Right cardiac atrium (tissue), 5 donors: ENCODE measurements around the gene PTTG1. TPM values are rescaled to one million over a fixed set of nuclear protein-coding genes. Genes with fewer than 3 reads are reported as not detected.

Experiments
- ATAC-seq, 2 donors: fragments of 200-7000 bp; cut with Tn5 transposase; one replicate each; pipeline versions ENCODE4 v1.8.0 to v1.9.1; 2020; ENCODE audit warnings: moderate library complexity in 2 of 2, mild to moderate bottlenecking in 1 of 2
- DNase-seq, 3 donors: peaks; one replicate each; pipeline ENCODE4 v3.0.0-alpha.2; 2020
- H3K27ac ChIP-seq: one replicate; pipeline ENCODE4 v1.5.1; 2013; ENCODE audit warnings: mild to moderate bottlenecking, low read length, control low read depth, moderate library complexity
- H3K27me3 ChIP-seq: one replicate; pipeline ENCODE4 v1.6.1; 2013; ENCODE audit not compliant: control insufficient read depth, insufficient read depth
- H3K4me1 ChIP-seq: one replicate; pipeline ENCODE4 v1.6.1; 2013; ENCODE audit warnings: low read length; ENCODE audit not compliant: control insufficient read depth, insufficient read depth
- H3K4me3 ChIP-seq: one replicate; pipeline ENCODE4 v1.5.1; 2013; ENCODE audit warnings: low read length, control low read depth
- H3K9me3 ChIP-seq: one replicate; pipeline ENCODE4 v1.6.1; 2013; ENCODE audit warnings: low read length; ENCODE audit not compliant: control insufficient read depth
- WGBS: extraction: QIAGEN DNeasy Blood & Tissue Kit; methylation state at CpG from one replicate; pipeline ENCODE4 v1.1.7; 2013; 5-methylcytosine and 5-hydroxymethylcytosine counted together
- intact Hi-C, 4 donors: fragments of 100-400 bp; cut with DNase I; formaldehyde crosslinking; loops; one replicate each; pipeline versions ENCODE4 v1.11.0 to v1.14.0; 2022 to 2023
- polyA plus RNA-seq: library from polyadenylated mRNA; stranded (reverse); fragments of 200-250 nt; gene quantifications from one replicate; pipeline ENCODE4 v1.2.3, GENCODE V29; 2013
- total RNA-seq, 4 donors: library from RNA; stranded (reverse); fragmentation: NEBNext Ultra II Directional; extraction: Animal tissue kit (Norgen Biotek cat#: 25700); gene quantifications; one replicate each; pipeline ENCODE4 v1.2.1, GENCODE V29; 2021
- donor health status: healthy with polysubstance abuse.
- donor health status: DM: no; HTN: yes; CAD: no.
- donor health status: DM: no; HTN: no; CAD: no.
- donor health status: DM: no; HTN: yes; CAD: no; lungs with severe emphysema.
- donor health status: DM: yes; HTN: yes; CAD: no.

Gene PTTG1
- total and polyA plus RNA-seq, 5 donors = 1.5 to 3.9 (median 2.6) TPM

- ATAC-seq (no peak), DNase-seq (no peak)
- no peak overlapping the region for H3K27ac ChIP-seq
- WGBS = 79% methylated on average over 1 of the region's 1 CpG
- H3K27me3 ChIP-seq = no peaks in the 10 kb centered on the region
- H3K4me3 ChIP-seq = no peak overlapping the region
- intact Hi-C loops = no loop called here
- H3K9me3 ChIP-seq = no peaks in the 10 kb centered on the region
- no peaks in the 10 kb centered on the region for H3K4me1 ChIP-seq
Measured at GRCh38 chr5:160444407-160444806, 22.8 kb downstream of the PTTG1 start.

GRCh38 chr5:160445132-160445531 is 23.5 kb downstream of the PTTG1 start:
- H3K4me1 ChIP-seq = no peaks in the 10 kb centered on the region
- intact Hi-C loops = no loop called here
- no peak for DNase-seq
- 80% methylated on average over 1 of the region's 1 CpG for WGBS
- H3K27ac ChIP-seq = no peak overlapping the region
- no peak for ATAC-seq
- H3K9me3 ChIP-seq = no peaks in the 10 kb centered on the region
- no peak overlapping the region for H3K4me3 ChIP-seq
- no peaks in the 10 kb centered on the region for H3K27me3 ChIP-seq

GRCh38 chr5:160445751-160446150 is 24.1 kb downstream of the PTTG1 start:
- intact Hi-C loops = no loop called here
- Histone ChIP-seq H3K4me3 (no peak overlapping the region), H3K4me1 (no peaks in the 10 kb centered on the region), H3K27me3 (no peaks in the 10 kb centered on the region), H3K27ac (no peak overlapping the region), H3K9me3 (no peaks in the 10 kb centered on the region)
- DNase-seq = no peak
- ATAC-seq = no peak

- ATAC-seq = no peak
- DNase-seq = no peak
- H3K27me3 ChIP-seq = no peaks in the 10 kb centered on the region
- H3K9me3 ChIP-seq = no peaks in the 10 kb centered on the region
- no peaks in the 10 kb centered on the region for H3K4me1 ChIP-seq
- 86% methylated on average over 1 of the region's 1 CpG for WGBS
- intact Hi-C loops = no loop called here
- no peak overlapping the region for H3K27ac ChIP-seq
- no peak overlapping the region for H3K4me3 ChIP-seq
Measured at GRCh38 chr5:160448886-160449285, 27.2 kb downstream of the PTTG1 start.

GRCh38 chr5:160449458-160449857 is 27.8 kb downstream of the PTTG1 start:
- Histone ChIP-seq H3K4me3 (no peak overlapping the region), H3K9me3 (no peaks in the 10 kb centered on the region), H3K27me3 (no peaks in the 10 kb centered on the region), H3K27ac (no peak overlapping the region), H3K4me1 (no peaks in the 10 kb centered on the region)
- no peak for ATAC-seq
- intact Hi-C loops = no loop called here
- 92% methylated on average over 3 of the region's 3 CpGs for WGBS
- no peak for DNase-seq

- no peak overlapping the region for H3K27ac ChIP-seq
- DNase-seq (no peak), ATAC-seq (no peak)
- H3K4me1 ChIP-seq = no peaks in the 10 kb centered on the region
- intact Hi-C loops = no loop called here
- H3K27me3 ChIP-seq = no peaks in the 10 kb centered on the region
- no peak overlapping the region for H3K4me3 ChIP-seq
- WGBS = 81% methylated on average over 9 of the region's 9 CpGs
- no peaks in the 10 kb centered on the region for H3K9me3 ChIP-seq
Measured at GRCh38 chr5:160450164-160450932, 28.7 kb downstream of the PTTG1 start.

- Histone ChIP-seq H3K27ac (no peak overlapping the region), H3K4me1 (no peaks in the 10 kb centered on the region), H3K27me3 (no peaks in the 10 kb centered on the region), H3K4me3 (no peak overlapping the region), H3K9me3 (no peaks in the 10 kb centered on the region)
- no peak for ATAC-seq
- DNase-seq = no peak
- WGBS = 97% methylated on average over 2 of the region's 2 CpGs
- intact Hi-C loops = no loop called here
Measured at GRCh38 chr5:160451281-160451680, 29.6 kb downstream of the PTTG1 start.

GRCh38 chr5:160452036-160452435 is 30.4 kb downstream of the PTTG1 start:
- no peak overlapping the region for H3K4me3 ChIP-seq
- ATAC-seq = no peak
- no peak for DNase-seq
- no peaks in the 10 kb centered on the region for H3K9me3 ChIP-seq
- H3K27me3 ChIP-seq = no peaks in the 10 kb centered on the region
- H3K4me1 ChIP-seq = no peaks in the 10 kb centered on the region
- intact Hi-C loops = no loop called here
- H3K27ac ChIP-seq = no peak overlapping the region

- no peaks in the 10 kb centered on the region for H3K9me3 ChIP-seq
- intact Hi-C loops = no loop called here
- H3K27me3 ChIP-seq = no peaks in the 10 kb centered on the region
- DNase-seq = peak in 1 of 3 donors; percentile 32
- no peaks in the 10 kb centered on the region for H3K4me1 ChIP-seq
- ATAC-seq = no peak
- no peak overlapping the region for H3K27ac ChIP-seq
- H3K4me3 ChIP-seq = no peak overlapping the region
- 47% methylated on average over 6 of the region's 6 CpGs for WGBS
Measured at GRCh38 chr5:160452795-160453194, 31.1 kb downstream of the PTTG1 start.

- no peaks in the 10 kb centered on the region for H3K9me3 ChIP-seq
- H3K27ac ChIP-seq = no peak overlapping the region
- H3K27me3 ChIP-seq = no peaks in the 10 kb centered on the region
- DNase-seq (no peak), ATAC-seq (no peak)
- no peaks in the 10 kb centered on the region for H3K4me1 ChIP-seq
- 58% methylated on average over 1 of the region's 1 CpG for WGBS
- H3K4me3 ChIP-seq = no peak overlapping the region
- intact Hi-C loops = no loop called here
Measured at GRCh38 chr5:160453751-160454150, 32.1 kb downstream of the PTTG1 start.

- no peak for ATAC-seq
- Histone ChIP-seq H3K4me1 (no peaks in the 10 kb centered on the region), H3K9me3 (no peaks in the 10 kb centered on the region), H3K27ac (no peak overlapping the region), H3K27me3 (no peaks in the 10 kb centered on the region), H3K4me3 (no peak overlapping the region)
- no peak for DNase-seq
- WGBS = 81% methylated on average over 4 of the region's 4 CpGs
- intact Hi-C loops = no loop called here
Measured at GRCh38 chr5:160455600-160455999, 33.9 kb downstream of the PTTG1 start.
